ENCODE results near the gene NPIPB8. TPM values are rescaled to one million over a fixed set of nuclear protein-coding genes. Genes with fewer than 3 reads are reported as not detected.
"Not testable (repeated sequence)": the region's sequence is repeated elsewhere in the genome, so short reads cannot be mapped to it uniquely, and the experiment has no call there.

NPIPB8 gene
- polyA plus RNA-seq, 2 donors, result 0.06 TPM; not detected in 1

GRCh38 chr16:28691722-28692121, 53.9 kb downstream of the NPIPB8 start:
- not testable (repeated sequence) for H3K4me1 ChIP-seq (ENCODE audit: control insufficient read depth in 2 of 2, insufficient read depth in 2 of 2, low read length in 1 of 2); H3K27me3 ChIP-seq (ENCODE audit: control insufficient read depth in 1 of 2, insufficient read depth in 2 of 2, low read length in 2 of 2)
- 88 to 90% methylated on average over 2 to 3 of the region's 4 CpGs for WGBS, 2 donors

GRCh38 chr16:28693257-28693950, 55.5 kb downstream of the NPIPB8 start:
- H3K4me3 ChIP-seq (ENCODE audit: low read depth in 1 of 2, low read length in 2 of 2); H3K27ac ChIP-seq (ENCODE audit: low read depth in 2 of 2, low read length in 1 of 2); H3K36me3 ChIP-seq (ENCODE audit: control insufficient read depth in 2 of 2, insufficient read depth in 2 of 2, low read length in 1 of 2); H3K4me1 ChIP-seq (ENCODE audit: control insufficient read depth in 2 of 2, insufficient read depth in 2 of 2, low read length in 1 of 2); H3K9me3 ChIP-seq (ENCODE audit: control insufficient read depth in 2 of 2, insufficient read depth in 1 of 2, low read depth in 1 of 2, low read length in 1 of 2); H3K27me3 ChIP-seq (ENCODE audit: control insufficient read depth in 1 of 2, insufficient read depth in 2 of 2, low read length in 2 of 2): not testable (repeated sequence)
- WGBS, 2 donors, result no CpG with 5 or more reads among the region's 11 CpGs

More at GRCh38 chr16:28691722-28692121, 53.9 kb downstream of the NPIPB8 start:
- not testable (repeated sequence) for H3K4me3 ChIP-seq (ENCODE audit: low read depth in 1 of 2, low read length in 2 of 2); H3K9me3 ChIP-seq (ENCODE audit: control insufficient read depth in 2 of 2, insufficient read depth in 1 of 2, low read depth in 1 of 2, low read length in 1 of 2); H3K36me3 ChIP-seq (ENCODE audit: control insufficient read depth in 2 of 2, insufficient read depth in 2 of 2, low read length in 1 of 2); H3K27ac ChIP-seq (ENCODE audit: low read depth in 2 of 2, low read length in 1 of 2)

GRCh38 chr16:28699792-28700191, 61.9 kb downstream of the NPIPB8 start:
- 92 to 100% methylated on average over 1 to 2 of the region's 9 CpGs for WGBS, 2 donors
- not testable (repeated sequence) for H3K4me1 ChIP-seq (ENCODE audit: control insufficient read depth in 2 of 2, insufficient read depth in 2 of 2, low read length in 1 of 2); H3K36me3 ChIP-seq (ENCODE audit: control insufficient read depth in 2 of 2, insufficient read depth in 2 of 2, low read length in 1 of 2); H3K9me3 ChIP-seq (ENCODE audit: control insufficient read depth in 2 of 2, insufficient read depth in 1 of 2, low read depth in 1 of 2, low read length in 1 of 2); H3K27ac ChIP-seq (ENCODE audit: low read depth in 2 of 2, low read length in 1 of 2); H3K27me3 ChIP-seq (ENCODE audit: control insufficient read depth in 1 of 2, insufficient read depth in 2 of 2, low read length in 2 of 2); H3K4me3 ChIP-seq (ENCODE audit: low read depth in 1 of 2, low read length in 2 of 2)

- H3K27me3 ChIP-seq (ENCODE audit: control insufficient read depth in 1 of 2, insufficient read depth in 2 of 2, low read length in 2 of 2); H3K36me3 ChIP-seq (ENCODE audit: control insufficient read depth in 2 of 2, insufficient read depth in 2 of 2, low read length in 1 of 2); H3K4me1 ChIP-seq (ENCODE audit: control insufficient read depth in 2 of 2, insufficient read depth in 2 of 2, low read length in 1 of 2); H3K9me3 ChIP-seq (ENCODE audit: control insufficient read depth in 2 of 2, insufficient read depth in 1 of 2, low read depth in 1 of 2, low read length in 1 of 2); H3K27ac ChIP-seq (ENCODE audit: low read depth in 2 of 2, low read length in 1 of 2); H3K4me3 ChIP-seq (ENCODE audit: low read depth in 1 of 2, low read length in 2 of 2): not testable (repeated sequence)
- 92 to 95% methylated on average over 7 to 17 of the region's 19 CpGs for WGBS, 2 donors
These were observed 62.5 kb downstream of the NPIPB8 start for GRCh38 chr16:28700349-28700748.

GRCh38 chr16:28701384-28701783, 63.5 kb downstream of the NPIPB8 start:
- WGBS, 2 donors, result no CpG with 5 or more reads among the region's 8 CpGs
- H3K27ac ChIP-seq (ENCODE audit: low read depth in 2 of 2, low read length in 1 of 2); H3K36me3 ChIP-seq (ENCODE audit: control insufficient read depth in 2 of 2, insufficient read depth in 2 of 2, low read length in 1 of 2); H3K27me3 ChIP-seq (ENCODE audit: control insufficient read depth in 1 of 2, insufficient read depth in 2 of 2, low read length in 2 of 2); H3K4me1 ChIP-seq (ENCODE audit: control insufficient read depth in 2 of 2, insufficient read depth in 2 of 2, low read length in 1 of 2); H3K9me3 ChIP-seq (ENCODE audit: control insufficient read depth in 2 of 2, insufficient read depth in 1 of 2, low read depth in 1 of 2, low read length in 1 of 2); H3K4me3 ChIP-seq (ENCODE audit: low read depth in 1 of 2, low read length in 2 of 2): not testable (repeated sequence)

- not testable (repeated sequence) for H3K4me1 ChIP-seq (ENCODE audit: control insufficient read depth in 2 of 2, insufficient read depth in 2 of 2, low read length in 1 of 2); H3K27me3 ChIP-seq (ENCODE audit: control insufficient read depth in 1 of 2, insufficient read depth in 2 of 2, low read length in 2 of 2); H3K9me3 ChIP-seq (ENCODE audit: control insufficient read depth in 2 of 2, insufficient read depth in 1 of 2, low read depth in 1 of 2, low read length in 1 of 2); H3K27ac ChIP-seq (ENCODE audit: low read depth in 2 of 2, low read length in 1 of 2); H3K4me3 ChIP-seq (ENCODE audit: low read depth in 1 of 2, low read length in 2 of 2); H3K36me3 ChIP-seq (ENCODE audit: control insufficient read depth in 2 of 2, insufficient read depth in 2 of 2, low read length in 1 of 2)
- WGBS, 2 donors, result 48% methylated on average over 5 of the region's 7 CpGs; no CpG with 5 or more reads in 1 of the 2 donors
These were observed 66.4 kb downstream of the NPIPB8 start for GRCh38 chr16:28704246-28704645.

Other genes starting within 250 kb of the NPIPB8 start
- gene EIF3CL, start 234.2 kb upstream of the NPIPB8 start, polyA plus RNA-seq, result 10 to 100 TPM; 41.2 to 49.7 TPM
- under 1 TPM in 1 of 2 donors, not detected in 1; 0.10 TPM for gene NPIPB7, start 165.7 kb upstream of the NPIPB8 start, polyA plus RNA-seq
- gene CLN3, start 146.0 kb upstream of the NPIPB8 start, polyA plus RNA-seq, result 10 to 100 TPM; 14.9 to 19.3 TPM
- gene APOBR, start 143.4 kb upstream of the NPIPB8 start, polyA plus RNA-seq, result 1 to 10 TPM; 1.2 TPM
- gene IL27, start 131.2 kb upstream of the NPIPB8 start, polyA plus RNA-seq, result under 1 TPM; 0.04 to 0.14 TPM
- gene NUPR1, start 99.1 kb upstream of the NPIPB8 start, polyA plus RNA-seq, result 100 to 1,000 TPM in 1 of 2 donors, 10 to 100 TPM in 1; 88.1 to 161 TPM
- gene SGF29, start 84.1 kb upstream of the NPIPB8 start, polyA plus RNA-seq, result 10 to 100 TPM; 16.3 to 17.6 TPM
- under 1 TPM; 0.05 to 0.43 TPM for gene SULT1A2, start 41.0 kb upstream of the NPIPB8 start, polyA plus RNA-seq
- gene SULT1A1, start 28.0 kb upstream of the NPIPB8 start, polyA plus RNA-seq, result 1 to 10 TPM; 5.6 to 7.9 TPM
- 100 to 1,000 TPM; 303 to 630 TPM for gene EIF3C, start 73.4 kb downstream of the NPIPB8 start, polyA plus RNA-seq
- gene NPIPB9, start 113.7 kb downstream of the NPIPB8 start, polyA plus RNA-seq, result under 1 TPM; 0.14 to 0.79 TPM
- 10 to 100 TPM; 37.9 to 82.1 TPM for gene ATXN2L, start 184.9 kb downstream of the NPIPB8 start, polyA plus RNA-seq
- 100 to 1,000 TPM; 175 to 188 TPM for gene TUFM, start 208.3 kb downstream of the NPIPB8 start, polyA plus RNA-seq
- gene SH2B1, start 225.8 kb downstream of the NPIPB8 start, polyA plus RNA-seq, result 10 to 100 TPM; 19.9 to 42.7 TPM
- gene ATP2A1, start 240.4 kb downstream of the NPIPB8 start, polyA plus RNA-seq, result under 1 TPM; 0.25 to 0.69 TPM

Data from esophagus (tissue), 2 donors.